GM18861 (cell line): ENCODE measurements around the gene LINC01488.

Source experiments
- ATAC-seq: cut with Tn5 transposase; IDR thresholded peaks from one replicate; pipeline ENCODE4 v1.9.1; 2021; ENCODE audit not compliant: unreplicated experiment

LINC01488 gene

DNA sequence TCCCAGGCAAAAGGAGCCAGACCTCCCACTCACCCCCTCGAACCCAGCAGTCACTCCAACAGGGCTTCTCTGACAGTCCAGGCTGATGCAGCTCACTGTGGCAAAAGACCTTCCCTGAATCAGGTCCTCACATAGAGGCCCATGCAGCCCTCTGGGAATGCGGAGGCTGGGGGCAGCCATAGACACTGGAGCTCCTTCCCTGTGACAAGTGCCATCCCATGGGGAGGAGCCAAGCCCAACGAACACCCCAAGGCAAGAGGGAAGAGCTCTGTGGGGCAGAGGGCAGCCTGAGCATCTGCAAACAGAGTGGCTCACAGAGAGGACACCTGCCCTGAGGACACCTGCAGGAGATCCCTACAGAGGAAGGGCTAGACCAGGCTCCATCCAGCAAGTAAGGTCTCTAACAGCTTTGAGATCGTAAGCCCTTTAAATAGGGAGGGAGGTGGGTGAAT lies at the start of gene LINC01488:
TSS of gene LINC01488 (plus strand) at position 271 of the 452 bp plus-strand sequence.
- no peak for ATAC-seq

DNA sequence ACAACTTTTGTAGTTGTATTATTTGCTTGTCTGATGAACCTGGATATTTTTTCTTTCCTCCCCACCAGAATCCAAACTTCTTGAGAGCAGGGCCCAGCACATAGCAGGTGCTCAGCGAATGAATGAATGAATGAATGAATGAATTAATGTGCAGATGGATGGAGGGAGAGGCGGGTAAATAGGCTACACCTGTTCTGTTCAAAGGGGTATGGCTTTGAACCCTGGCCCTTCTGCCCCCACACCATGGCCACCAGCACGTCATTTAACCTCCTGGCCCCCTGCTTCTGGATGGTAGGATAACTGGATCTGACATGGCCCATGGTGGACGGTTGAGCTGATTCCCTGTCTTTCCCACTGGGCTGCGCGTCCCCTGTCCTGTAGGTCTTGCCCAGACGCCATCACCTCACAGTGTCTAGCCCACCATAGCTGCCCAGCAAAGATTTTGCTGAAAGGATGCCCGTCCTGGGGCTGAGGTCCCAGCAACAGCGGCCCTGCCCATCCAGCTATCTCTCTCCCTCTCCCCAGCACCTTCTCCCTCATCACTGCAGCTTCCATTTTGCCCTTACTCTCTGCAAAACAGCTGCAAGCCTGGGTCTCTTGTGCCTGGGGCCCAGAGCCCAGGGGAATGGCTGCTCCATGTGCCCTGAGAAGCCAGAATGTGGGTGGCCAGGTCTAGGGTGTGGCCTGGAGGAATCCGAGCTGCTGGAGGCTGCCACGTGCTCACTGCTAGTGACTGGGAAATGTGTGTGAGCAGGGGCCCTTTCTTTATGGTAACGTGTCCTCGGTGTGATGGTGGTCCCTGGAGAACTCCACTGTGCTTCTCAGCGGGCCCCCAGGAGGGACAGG lies 49.3 kb upstream of the LINC01488 start:
- ATAC-seq, result no peak

DNA sequence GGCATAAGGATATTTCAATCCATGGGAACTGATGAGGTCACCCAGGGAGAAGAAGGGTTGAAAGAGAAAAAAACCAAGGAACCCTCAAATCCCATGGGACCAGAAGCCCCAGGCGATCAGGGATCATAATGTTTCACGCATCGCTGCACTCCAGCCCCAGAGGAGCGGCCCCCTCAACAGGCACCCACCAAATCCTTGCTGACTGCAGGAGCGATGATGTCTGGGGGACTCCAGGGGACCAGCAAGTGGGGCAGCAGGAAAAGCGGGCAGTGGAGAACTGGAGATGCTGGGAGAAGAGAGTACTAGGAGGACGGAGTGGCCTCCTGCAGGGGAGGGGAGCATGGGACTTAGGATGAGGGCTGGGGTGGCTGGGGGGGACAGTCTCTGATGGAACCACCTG lies 47.7 kb upstream of the LINC01488 start:
- ATAC-seq, result no peak

DNA sequence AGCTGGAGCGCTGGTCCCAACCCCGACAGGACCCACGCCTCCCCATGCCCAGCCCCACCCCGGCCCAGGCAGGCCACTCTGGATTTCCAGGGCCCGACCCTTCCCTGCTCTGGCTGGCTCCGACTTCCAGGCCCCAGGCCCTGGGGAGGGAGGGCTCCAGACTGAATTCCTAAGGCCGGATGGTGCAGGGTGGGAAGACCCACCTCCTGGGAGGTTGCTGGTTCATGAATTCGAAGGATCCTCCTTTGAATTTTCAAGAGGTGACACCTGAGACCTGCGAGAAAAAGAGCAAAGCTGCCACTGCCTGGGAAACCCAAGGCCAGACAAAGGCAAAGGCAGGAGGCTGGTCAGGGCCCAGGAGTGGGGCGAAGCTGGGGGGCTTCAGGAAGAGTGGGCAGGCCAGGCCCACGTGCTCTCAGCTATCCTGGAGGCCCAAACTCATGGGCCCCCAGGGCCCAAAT lies 47.0 kb upstream of the LINC01488 start:
- no peak for ATAC-seq

DNA sequence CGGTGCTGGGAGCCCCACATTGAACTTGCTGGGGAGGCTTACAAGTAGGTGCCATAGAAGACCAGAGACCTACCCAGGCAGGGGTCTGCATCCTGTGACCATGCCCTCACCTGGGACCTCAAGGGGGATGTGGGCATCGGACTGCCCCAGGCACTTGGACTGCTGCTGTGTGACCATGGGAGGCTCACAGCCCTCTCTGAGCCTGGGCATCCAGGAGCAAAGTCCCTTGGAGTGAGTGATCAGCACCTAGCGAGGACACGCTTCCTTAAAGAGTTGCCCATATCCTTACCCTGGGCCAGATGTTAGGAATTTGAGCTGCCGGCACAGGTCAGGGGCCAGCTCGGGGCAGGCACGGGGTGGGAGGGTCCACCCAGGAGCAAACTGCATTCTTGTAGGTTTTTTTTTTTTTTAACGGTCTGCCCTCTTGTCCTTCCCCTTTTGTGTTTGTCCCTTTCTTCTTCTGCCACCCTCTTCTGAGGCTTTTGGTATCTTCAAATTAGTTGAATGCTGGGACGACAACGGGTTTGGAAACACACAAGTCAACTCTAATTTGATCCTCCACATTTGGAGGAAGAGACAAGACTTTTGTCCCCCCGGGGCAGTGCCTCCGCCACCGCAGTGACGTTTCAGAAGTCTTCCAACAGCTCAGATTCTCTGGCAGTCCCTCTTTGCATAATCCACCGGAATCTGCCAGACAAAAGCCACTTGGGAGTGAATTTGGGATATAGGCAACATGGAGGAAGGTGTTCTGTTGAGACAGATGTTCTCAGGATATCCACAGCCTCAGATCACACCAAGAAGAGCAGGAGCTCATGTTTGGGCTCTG lies 46.1 kb upstream of the LINC01488 start:
- no peak for ATAC-seq

DNA sequence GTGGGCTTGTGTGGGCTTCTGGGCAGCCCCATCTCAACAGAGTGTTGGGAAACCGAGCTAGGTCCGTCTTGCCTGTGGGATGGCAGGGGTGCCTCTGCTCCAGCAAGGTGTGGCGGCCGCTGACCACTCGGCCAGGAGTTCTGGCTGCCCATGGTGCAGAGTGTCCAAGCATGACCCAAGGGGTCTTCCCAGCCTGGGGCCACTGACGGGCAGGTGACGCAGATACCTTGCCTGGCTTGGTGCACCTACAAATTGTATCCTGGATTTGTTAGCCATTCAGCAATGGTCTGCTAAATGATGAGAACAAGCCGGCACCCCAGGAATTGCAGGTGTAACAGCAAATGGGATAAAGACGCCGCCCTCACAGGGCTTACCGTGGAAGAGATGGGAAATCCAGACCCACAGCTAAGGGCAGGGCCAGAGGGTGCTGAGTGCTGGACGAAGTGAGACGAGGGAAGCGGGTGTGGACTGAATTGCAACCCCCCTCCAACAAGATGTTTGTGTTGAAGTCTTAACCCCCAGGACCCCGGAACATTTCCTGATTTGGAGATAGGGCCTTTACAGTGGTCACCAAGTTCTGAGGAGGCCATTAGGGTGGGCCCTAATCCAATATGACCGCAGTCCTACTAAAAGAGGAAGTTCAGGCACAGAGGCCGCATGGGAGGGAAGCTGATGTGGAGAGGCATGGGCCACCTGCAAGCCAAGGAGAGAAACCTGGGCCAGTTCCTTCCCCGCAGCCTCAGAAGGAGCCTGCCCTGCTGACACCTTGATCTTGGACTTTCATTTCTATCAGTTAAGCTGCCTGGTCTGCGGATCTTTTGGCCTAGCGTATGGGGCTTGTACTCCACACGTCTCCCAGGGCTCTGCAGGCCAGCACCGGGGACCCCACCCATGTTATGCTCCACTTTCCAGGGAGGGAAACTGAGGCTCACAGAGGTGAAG lies 45.2 kb upstream of the LINC01488 start:
- no peak for ATAC-seq

DNA sequence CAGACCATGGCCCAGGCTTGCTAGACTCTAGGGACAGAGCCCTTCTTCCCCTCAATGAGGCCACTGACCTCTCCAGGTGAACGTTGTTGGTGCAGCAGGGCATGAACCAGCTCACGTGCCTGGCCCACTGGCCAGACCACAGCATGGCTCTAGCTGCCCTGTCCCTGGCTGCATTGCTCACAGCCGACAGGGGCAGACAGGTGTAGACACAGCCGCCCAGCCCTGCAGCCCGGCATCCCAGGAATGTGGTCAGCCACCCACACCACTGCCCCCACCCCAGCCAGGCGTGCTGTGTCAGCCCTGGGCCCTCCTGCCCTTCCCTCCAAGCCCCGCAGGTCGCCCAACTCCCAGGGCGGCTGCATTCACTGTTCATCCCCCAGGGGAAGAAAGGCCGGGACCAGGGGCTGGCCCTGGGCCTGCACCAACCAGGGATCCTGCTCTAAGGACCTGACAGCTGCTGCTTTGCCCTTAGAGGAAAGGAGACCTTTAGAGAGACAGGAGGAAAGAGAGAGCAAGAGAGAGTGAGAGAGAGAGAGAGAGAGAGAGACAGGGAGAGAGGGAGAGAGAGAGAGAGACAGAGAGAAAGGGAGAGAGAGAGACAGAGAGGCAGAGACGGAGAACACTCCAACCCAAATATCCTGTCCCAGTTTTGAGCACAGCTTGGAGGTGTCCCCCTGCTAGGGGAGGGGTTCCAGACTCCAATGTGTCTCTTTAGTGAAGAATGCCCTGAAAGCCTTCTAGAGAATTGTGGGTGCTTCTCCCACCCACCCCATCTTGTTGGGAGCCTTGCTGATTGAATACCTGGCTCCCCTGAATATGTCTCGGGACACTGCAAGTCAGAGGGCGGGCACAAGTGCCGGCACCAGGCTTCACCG lies 44.2 kb upstream of the LINC01488 start:
- ATAC-seq, result no peak

DNA sequence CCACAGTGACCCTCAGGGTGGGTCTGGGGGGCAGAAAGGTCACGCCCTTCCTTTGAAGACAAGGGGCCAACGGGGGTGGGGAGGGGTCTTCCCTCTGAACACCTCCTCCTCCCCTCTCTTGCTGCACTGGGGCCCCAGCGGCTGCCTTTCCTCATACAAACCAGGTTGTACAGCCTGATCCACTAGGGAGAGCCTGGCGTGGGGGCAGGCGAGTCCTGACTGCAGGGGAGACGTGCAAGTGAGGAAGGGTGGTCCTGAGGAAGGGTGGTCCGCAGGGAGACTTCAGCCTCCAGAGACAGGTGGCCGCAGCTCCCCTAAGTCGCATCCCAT lies 43.6 kb upstream of the LINC01488 start:
- ATAC-seq, result no peak

DNA sequence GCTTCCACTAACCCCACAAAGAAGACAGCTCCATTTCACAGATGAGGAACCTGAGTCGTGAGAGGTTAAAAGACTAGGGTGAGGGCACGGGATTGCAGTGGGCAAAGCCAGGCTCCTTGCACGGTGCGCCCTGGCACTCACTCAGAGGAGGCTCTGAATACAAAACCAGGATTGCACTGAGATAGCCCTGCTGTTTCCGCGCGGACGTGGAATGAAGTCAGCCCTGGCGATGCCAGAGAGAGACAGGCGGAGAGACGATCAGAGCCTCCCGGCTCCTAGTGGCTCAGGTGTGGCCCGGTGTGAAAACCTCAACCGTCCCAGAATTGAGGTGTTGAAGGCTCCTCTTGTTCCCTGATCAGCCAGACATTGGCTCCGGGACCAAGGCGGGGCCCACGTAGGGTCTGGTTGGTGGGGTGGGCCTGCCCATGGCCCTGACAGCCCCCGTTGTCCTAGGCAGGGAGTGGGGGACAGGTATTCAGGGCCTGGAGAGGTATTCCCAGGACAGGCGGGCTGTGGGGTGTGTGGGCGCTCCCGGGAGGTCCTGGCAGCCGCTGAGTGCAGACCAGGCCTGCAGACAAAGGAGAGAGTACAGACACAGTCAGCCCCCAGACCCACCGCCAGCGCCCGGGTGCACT lies 43.1 kb upstream of the LINC01488 start:
- ATAC-seq, result no peak

DNA sequence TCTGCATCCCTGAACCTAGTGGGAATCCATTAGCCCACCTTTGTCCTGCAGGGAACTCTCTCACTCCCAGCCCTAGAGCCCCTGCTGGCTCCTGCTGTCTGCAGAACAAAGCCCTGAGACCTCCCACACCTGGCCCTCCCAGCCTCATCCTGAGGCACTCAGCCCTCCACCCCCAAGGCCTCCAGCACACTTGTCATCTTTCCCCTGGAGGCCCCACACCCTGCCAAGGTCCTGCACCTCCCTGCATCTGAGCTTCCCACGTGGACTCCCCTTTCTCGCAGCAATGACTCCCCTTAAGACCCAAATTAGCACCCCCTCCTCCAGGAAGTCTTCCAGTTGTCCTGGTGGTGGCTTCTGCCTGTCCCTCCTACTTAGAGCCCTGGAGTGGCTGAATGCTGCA lies 42.3 kb upstream of the LINC01488 start:
- no peak for ATAC-seq

DNA sequence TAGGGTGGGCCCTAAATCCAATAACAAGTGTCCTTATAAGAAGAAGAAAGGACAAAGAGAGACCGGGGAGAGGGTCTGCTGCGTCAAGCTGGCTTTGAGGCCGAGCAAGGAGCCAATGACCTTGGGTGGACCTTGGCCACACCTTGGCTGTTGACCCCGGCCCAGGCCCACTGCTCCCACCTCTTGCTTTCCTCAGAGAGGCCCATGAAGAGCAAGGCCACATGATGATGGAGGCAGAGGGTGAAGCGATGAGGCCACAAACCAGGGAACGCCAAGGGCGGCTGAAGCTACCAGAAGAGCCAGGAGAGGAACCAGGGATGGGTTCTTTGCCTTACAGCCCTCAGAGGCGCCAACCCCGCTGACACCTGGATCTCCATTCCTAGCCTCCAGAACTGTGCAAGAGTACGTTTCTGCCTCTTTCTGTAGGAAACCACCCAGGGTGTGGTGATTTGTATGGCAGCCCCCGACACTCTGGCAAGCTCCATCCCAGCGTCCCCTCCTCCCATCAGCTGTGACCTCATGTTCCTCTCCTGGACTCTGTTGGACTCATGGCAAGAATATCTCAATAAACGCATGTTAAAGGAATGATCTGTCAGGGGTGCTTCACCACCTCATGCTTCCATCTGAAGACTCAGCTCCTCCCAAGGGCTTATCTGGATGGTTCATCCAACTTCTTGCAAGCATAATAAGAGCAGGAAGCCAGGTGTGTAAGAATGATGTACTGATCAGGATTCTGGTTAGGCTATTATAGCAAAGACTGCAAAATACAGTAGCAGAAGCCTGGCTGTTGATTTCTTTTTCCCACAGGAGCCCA lies 41.6 kb upstream of the LINC01488 start:
- no peak for ATAC-seq

DNA sequence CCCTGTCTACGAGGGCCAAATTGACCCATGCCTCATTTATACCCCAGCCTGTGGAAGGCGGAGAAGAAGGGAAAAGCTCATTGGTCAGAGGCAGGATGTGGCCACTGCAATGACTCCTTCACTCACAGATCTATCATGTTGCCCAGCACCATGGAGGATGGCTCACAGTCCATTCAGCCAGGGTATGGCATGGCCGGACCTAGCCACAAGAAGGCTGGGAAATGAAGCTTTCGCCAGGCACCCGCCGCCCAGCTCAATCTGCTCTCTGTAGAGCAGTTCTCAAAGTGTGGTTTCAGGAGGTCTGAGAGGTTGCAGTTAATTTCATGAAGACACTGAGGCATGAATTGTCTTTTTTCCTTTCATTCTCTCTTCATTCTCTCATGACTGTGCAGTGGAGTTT lies 40.6 kb upstream of the LINC01488 start:
- ATAC-seq, result no peak

DNA sequence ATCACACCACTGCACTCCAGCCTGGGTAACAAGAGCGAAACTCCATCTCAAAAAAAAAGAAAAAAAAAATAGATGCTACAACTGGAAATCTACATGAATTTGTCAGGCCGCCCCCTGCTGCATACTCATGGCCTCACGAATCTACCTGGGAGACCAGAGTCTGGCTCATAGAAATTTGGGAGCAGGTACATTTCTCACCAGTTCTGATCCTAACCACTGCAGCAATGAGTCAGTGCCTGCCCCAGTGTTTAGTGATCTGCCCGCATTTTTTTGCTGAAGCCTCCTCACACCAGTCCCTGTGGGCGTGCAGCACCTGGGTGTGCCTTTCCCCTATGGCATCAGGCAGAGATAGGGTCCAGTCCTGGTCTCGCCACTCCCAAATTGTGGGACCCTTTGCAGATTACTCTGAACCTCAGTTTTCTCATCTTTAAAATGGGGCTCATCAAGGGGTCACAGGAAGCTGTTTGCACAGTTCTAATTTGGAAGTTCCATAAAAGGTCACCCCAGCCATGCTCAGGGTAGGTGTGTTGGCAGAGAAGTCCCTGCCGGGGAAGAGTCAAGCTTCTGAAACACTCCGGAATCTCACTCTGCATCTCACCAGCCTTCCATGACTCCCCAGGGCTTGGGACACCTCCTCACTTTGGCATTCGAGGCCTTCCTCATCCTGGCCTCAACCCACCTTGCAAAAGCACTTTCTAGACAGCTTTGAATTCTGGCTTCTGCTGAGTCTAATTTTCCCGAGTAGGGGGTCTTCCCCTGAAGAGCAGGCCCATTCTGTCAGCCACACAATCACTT lies 39.3 kb upstream of the LINC01488 start:
- ATAC-seq, result no peak

DNA sequence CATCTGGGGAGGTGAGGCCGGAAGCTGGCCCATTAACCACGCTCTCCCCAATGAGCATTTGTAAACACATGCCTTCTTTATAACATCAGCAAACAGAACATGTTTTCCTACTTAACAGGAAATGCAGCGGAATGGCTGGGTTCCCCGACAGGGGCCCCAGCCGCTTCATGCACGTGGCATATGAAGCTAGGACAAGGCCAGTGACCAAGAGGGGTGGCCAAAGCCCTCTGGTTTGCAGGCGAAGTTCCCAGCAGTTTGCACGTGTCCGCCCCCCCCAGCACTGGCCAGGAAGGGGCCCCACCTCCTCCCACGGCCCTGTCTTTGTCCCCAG lies 38.7 kb upstream of the LINC01488 start:
- no peak for ATAC-seq

DNA sequence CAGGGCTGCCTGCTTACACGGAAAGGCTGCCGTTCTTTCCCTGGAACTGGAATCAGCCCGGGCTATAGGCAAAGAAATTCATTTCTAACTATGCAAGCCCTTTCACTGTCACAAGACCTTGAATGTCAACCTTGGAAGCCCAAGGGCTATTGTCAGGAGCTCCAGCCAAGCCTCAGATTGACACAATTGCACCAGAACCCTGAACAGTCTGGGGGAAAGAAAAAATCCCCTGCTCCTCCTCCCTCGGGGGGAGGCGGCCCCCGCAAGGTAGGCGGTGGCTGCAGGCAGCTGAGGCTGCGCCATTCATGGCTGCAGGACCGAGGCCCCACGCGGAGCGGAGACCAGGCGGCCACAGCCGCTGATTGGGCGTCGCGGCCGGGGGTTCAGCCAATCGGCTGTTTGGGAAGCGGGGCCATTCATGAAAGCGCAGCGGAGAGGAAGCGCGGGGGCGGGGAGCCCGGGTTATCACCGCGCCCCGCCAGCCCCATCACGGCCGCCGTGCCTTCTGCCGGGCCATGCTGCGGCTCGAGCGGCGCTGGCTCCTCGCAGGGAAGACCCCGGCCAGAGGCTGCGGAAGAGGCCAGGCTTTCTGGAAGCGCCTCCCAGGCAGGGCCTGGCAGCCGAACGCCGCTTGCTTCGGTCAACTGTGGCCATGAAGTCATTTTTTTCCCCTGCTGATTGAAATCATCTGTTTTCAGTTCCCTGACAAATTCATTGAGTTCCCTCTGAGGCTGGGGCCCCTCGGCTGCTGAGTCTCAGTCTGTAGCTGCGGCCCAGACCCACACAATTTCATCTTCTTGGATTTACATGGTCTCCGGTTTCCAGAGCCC lies 38.1 kb upstream of the LINC01488 start:
- peak; percentile 71 for ATAC-seq

DNA sequence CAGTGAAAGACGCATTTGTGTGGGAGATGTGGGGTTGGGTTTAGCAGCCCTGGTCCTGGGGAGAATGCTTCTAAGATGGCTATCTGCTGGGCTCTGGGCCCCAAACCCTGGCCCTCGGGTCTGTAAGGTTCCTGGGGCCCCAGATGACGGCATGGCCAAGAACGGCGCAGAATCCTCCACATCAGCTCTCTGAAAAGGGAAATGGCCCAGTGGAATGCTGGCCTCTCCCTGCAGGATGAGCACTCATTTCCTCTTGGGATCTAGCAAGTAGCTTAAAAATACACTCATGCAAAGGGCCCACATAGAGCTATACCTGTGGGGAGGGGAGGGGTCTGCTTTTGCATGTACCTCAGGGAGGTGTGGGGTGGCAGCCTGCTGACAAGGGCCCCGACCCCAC lies 37.5 kb upstream of the LINC01488 start:
- no peak for ATAC-seq
